ENCODE data around the gene SNCB. TPM values are rescaled to one million over a fixed set of nuclear protein-coding genes. Genes with fewer than 3 reads are reported as not detected.
"Not testable (repeated sequence)": the region's sequence is repeated elsewhere in the genome, so short reads cannot be mapped to it uniquely, and the experiment has no call there.

The SNCB gene
- total RNA-seq, 2 donors from 2014 or later, result not detected

- TF ChIP-seq CTCF (IDR thresholded peaks at IDR 0.05), result no peak
- Histone ChIP-seq H3K9me3 (no peaks in the 10 kb centered on the region), H3K27me3 (no peaks in the 10 kb centered on the region), H3K27ac (no peak overlapping the region), H3K4me1 (no peaks in the 10 kb centered on the region), H3K4me3 (no peak overlapping the region), H3K36me3 (no peaks in the 10 kb centered on the region), H3K9ac (ENCODE audit: low read depth in 2 of 2, low read length in 2 of 2) (no peak overlapping the region)
- intact Hi-C loops (cut with DNase I), result no loop called here
- no peak for DNase-seq
Measured at GRCh38 chr5:176593273-176593869, 37.0 kb downstream of the SNCB start.

DNA sequence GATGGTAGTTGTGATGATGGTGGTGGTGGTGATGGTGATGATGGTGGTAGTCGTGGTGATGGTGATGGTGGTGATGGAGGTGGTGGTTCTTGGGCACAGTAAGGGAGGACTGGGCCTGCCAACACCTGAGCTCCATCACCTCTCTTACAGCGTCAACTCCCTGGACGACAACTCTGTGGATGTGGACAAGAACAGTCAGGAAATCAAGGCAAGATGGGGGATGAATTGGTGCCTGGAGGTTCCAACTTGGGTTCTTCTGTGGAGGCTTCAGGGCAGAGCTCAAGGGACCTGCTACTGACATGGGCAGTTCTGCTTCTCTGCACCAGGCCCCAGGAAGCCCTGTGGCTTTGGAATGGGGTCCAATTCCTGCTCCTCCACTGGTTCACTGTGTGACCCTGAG lies 37.8 kb downstream of the SNCB start:
- Histone ChIP-seq H3K9me3 (no peaks in the 10 kb centered on the region), H3K36me3 (no peaks in the 10 kb centered on the region), H3K27ac (no peak overlapping the region), H3K27me3 (no peaks in the 10 kb centered on the region), H3K4me3 (no peak overlapping the region), H3K4me1 (no peaks in the 10 kb centered on the region), H3K9ac (ENCODE audit: low read depth in 2 of 2, low read length in 2 of 2) (no peak overlapping the region)
- DNase-seq, result no peak
- intact Hi-C loops (cut with DNase I), result no loop called here
- TF ChIP-seq CTCF (IDR thresholded peaks at IDR 0.05), result no peak

GRCh38 chr5:176591667-176592066 lies 38.7 kb downstream of the SNCB start:
- H3K4me3 ChIP-seq; DNase-seq; H3K27ac ChIP-seq; H3K9me3 ChIP-seq; intact Hi-C loops (cut with DNase I); H3K9ac ChIP-seq (ENCODE audit: low read depth in 2 of 2, low read length in 2 of 2); H3K27me3 ChIP-seq; H3K36me3 ChIP-seq; H3K4me1 ChIP-seq: not testable (repeated sequence)

DNA sequence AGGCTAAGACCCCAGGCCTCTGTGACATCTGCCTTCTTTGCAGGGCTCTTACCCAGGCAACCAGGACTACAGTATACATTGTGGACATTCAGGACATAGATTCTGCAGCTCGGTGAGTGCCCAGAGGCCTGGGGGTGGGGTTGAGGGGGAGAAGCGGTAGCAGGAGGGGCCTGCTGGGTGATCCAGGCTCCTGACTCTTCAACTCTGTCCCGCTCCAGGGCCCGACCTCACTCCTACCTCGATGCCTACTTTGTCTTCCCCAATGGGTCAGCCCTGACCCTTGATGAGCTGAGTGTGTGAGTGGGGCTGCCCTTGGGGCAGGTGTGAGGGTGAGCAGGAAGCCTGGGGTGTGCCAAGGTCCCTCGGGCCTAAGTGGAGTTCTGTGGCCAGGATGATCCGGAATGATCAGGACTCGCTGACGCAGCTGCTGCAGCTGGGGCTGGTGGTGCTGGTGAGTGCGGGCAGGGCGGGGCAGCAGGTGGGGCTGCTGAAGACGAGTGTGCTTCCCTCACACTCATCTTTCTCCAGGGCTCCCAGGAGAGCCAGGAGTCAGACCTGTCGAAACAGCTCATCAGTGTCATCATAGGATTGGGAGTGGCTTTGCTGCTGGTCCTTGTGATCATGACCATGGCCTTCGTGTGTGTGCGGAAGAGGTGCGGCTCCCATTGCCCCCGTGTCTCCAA lies 40.2 kb downstream of the SNCB start:
- H3K36me3 ChIP-seq, result no peaks in the 10 kb centered on the region
- no peak overlapping the region for H3K4me3 ChIP-seq
- no peaks in the 10 kb centered on the region for H3K9me3 ChIP-seq
- H3K9ac ChIP-seq (ENCODE audit: low read depth in 2 of 2, low read length in 2 of 2), result no peak overlapping the region
- no peaks in the 10 kb centered on the region for H3K4me1 ChIP-seq
- H3K27me3 ChIP-seq, result no peaks in the 10 kb centered on the region
- H3K27ac ChIP-seq, result no peak overlapping the region
- DNase-seq, result no peak
- TF ChIP-seq CTCF (IDR thresholded peaks at IDR 0.05), result no peak
- intact Hi-C loops (cut with DNase I), result no loop called here

GRCh38 chr5:176589039-176589769 lies 41.1 kb downstream of the SNCB start:
- intact Hi-C loops (cut with DNase I), result no loop called here

More at GRCh38 chr5:176589039-176589769, 41.1 kb downstream of the SNCB start:
- no peaks in the 10 kb centered on the region for H3K4me1 ChIP-seq
- H3K27me3 ChIP-seq, result no peaks in the 10 kb centered on the region
- no peak overlapping the region for H3K4me3 ChIP-seq
- H3K27ac ChIP-seq, result no peak overlapping the region
- TF ChIP-seq CTCF (IDR thresholded peaks at IDR 0.05), result no peak
- H3K36me3 ChIP-seq, result no peaks in the 10 kb centered on the region
- H3K9ac ChIP-seq (ENCODE audit: low read depth in 2 of 2, low read length in 2 of 2), result no peak overlapping the region
- no peak for DNase-seq
- H3K9me3 ChIP-seq, result no peaks in the 10 kb centered on the region

Data from colonic mucosa (tissue), 4 donors.